HG02970 (cell line): ENCODE measurements around the gene ILDR2.
A peak's percentile ranks its signal among the peaks of the same experiment; 100 is the strongest.

Experiments
- ATAC-seq: cut with Tn5 transposase; IDR thresholded peaks from one replicate; pipeline ENCODE4 v1.9.1; 2021; ENCODE audit warnings: mild to moderate bottlenecking, moderate library complexity, moderate number of reproducible peaks; ENCODE audit not compliant: unreplicated experiment, low FRiP score

Gene ILDR2

GRCh38 chr1:166927701-166928100, 47.6 kb downstream of the ILDR2 start:
- no peak for ATAC-seq

- no peak for ATAC-seq
Measured at GRCh38 chr1:166925810-166926478, 49.4 kb downstream of the ILDR2 start.

- no peak for ATAC-seq
Measured at GRCh38 chr1:166924823-166925541, 50.4 kb downstream of the ILDR2 start.

GRCh38 chr1:166920561-166921475, 54.5 kb downstream of the ILDR2 start:
- ATAC-seq = no peak

GRCh38 chr1:166918956-166919316, 56.4 kb downstream of the ILDR2 start:
- ATAC-seq = no peak

- ATAC-seq = no peak
Measured at GRCh38 chr1:166918088-166918955, 57.0 kb downstream of the ILDR2 start.

GRCh38 chr1:166915941-166916340, 59.4 kb downstream of the ILDR2 start:
- ATAC-seq = no peak

GRCh38 chr1:166915042-166915441, 60.3 kb downstream of the ILDR2 start:
- no peak for ATAC-seq

- ATAC-seq = no peak
Measured at GRCh38 chr1:166914111-166914510, 61.2 kb downstream of the ILDR2 start.

- no peak for ATAC-seq
Measured at GRCh38 chr1:166911624-166912023, 63.7 kb downstream of the ILDR2 start.

GRCh38 chr1:166910396-166910994, 64.8 kb downstream of the ILDR2 start:
- peak; percentile 81 for ATAC-seq

- no peak for ATAC-seq
Measured at GRCh38 chr1:166908942-166909341, 66.4 kb downstream of the ILDR2 start.

- no peak for ATAC-seq
Measured at GRCh38 chr1:166907763-166908162, 67.6 kb downstream of the ILDR2 start.

GRCh38 chr1:166907051-166907450, 68.3 kb downstream of the ILDR2 start:
- no peak for ATAC-seq

- no peak for ATAC-seq
Measured at GRCh38 chr1:166906647-166907046, 68.7 kb downstream of the ILDR2 start.

GRCh38 chr1:166905900-166906299, 69.4 kb downstream of the ILDR2 start:
- ATAC-seq = no peak

- no peak for ATAC-seq
Measured at GRCh38 chr1:166905136-166905535, 70.2 kb downstream of the ILDR2 start.

GRCh38 chr1:166903232-166903631, 72.1 kb downstream of the ILDR2 start:
- ATAC-seq = no peak

- no peak for ATAC-seq
Measured at GRCh38 chr1:166902279-166902678, 73.1 kb downstream of the ILDR2 start.

GRCh38 chr1:166900987-166901386, 74.4 kb downstream of the ILDR2 start:
- no peak for ATAC-seq
